Kidney (tissue), 14 donors: Measurements from ENCODE around the gene ALCAM. TPM values are rescaled to one million over a fixed set of nuclear protein-coding genes. Genes with fewer than 3 reads are reported as not detected.
A peak's percentile ranks its signal among the peaks of the same experiment; 100 is the strongest.

Experiments
- DNase-seq, 5 donors: peaks; one replicate each; pipeline ENCODE4 v3.0.0-alpha.2; 2013 to 2020
- FAIRE-seq: peaks from 2 replicates; lab custom pipeline; 2012; peaks lifted over from hg19 to GRCh38; lab: Jason Lieb, UNC
- H3K27ac ChIP-seq, 2 donors: one replicate each; pipeline ENCODE4 v1.7.0; 2013; ENCODE audit warnings: low read depth in 2 of 2, low read length in 2 of 2, inconsistent platforms in 1 of 2
- H3K27me3 ChIP-seq: one replicate; pipeline ENCODE4 v1.7.1; 2013; ENCODE audit warnings: low read length, inconsistent platforms; ENCODE audit not compliant: control insufficient read depth, insufficient read depth
- H3K36me3 ChIP-seq, 3 donors: one replicate each; pipeline versions ENCODE4 v1.7.0 to v1.7.1; 2013; ENCODE audit warnings: low read length in 3 of 3, control low read depth in 1 of 3, inconsistent platforms in 1 of 3; ENCODE audit not compliant: insufficient read depth in 3 of 3, control insufficient read depth in 2 of 3
- H3K4me1 ChIP-seq, 3 donors: one replicate each; pipeline versions ENCODE4 v1.7.0 to v1.7.1; 2013; ENCODE audit warnings: low read length in 3 of 3, inconsistent platforms in 1 of 3, low read depth in 1 of 3; ENCODE audit not compliant: control insufficient read depth in 2 of 3, insufficient read depth in 2 of 3
- H3K4me3 ChIP-seq, 3 donors: one replicate each; pipeline versions ENCODE4 v1.7.0 to v1.8.1; 2013; ENCODE audit warnings: low read length in 3 of 3, control low read depth in 1 of 3, inconsistent platforms in 1 of 3
- H3K9ac ChIP-seq, 3 donors: one replicate each; pipeline versions ENCODE4 v1.7.0 to v1.7.1; 2013; ENCODE audit warnings: low read length in 3 of 3, control low read depth in 1 of 3, inconsistent platforms in 1 of 3
- H3K9me3 ChIP-seq, 3 donors: one replicate each; pipeline versions ENCODE4 v1.7.0 to v1.7.1; 2013; ENCODE audit warnings: low read length in 3 of 3, control low read depth in 1 of 3, inconsistent platforms in 1 of 3; ENCODE audit not compliant: control insufficient read depth in 2 of 3, insufficient read depth in 1 of 3
- CTCF ChIP-seq: IDR thresholded peaks from 3 replicates; pipeline ENCODE4 v1.5.1; 2012; ENCODE audit warnings: mild to moderate bottlenecking, moderate library complexity, borderline replicate concordance; ENCODE audit not compliant: insufficient read depth; ENCODE audit errors: extremely low read depth
- intact Hi-C: fragments of 100-400 bp; cut with DNase I; formaldehyde crosslinking; loops from one replicate; pipeline ENCODE4 v1.11.1; 2022
- polyA plus RNA-seq: library from polyadenylated mRNA; stranded (reverse); fragments of 350-450 nt; fragmentation: Illumina TruSeq; extraction: RNeasy Lipid Tissue Mini Kit (QIAGEN cat#74804); gene quantifications from one replicate; pipeline ENCODE4 v1.2.3, GENCODE V29; 2014; ENCODE audit warnings: low read depth, low replicate concordance; ENCODE audit not compliant: insufficient read depth
- total RNA-seq: library from RNA; stranded (reverse); fragmentation: NEBNext Ultra II Directional; extraction: Animal tissue kit (Norgen Biotek cat#: 25700); gene quantifications from one replicate; pipeline ENCODE4 v1.2.1, GENCODE V29; 2021
- donor health status: control.
- donor health status: control.
- donor health status: control.
- donor health status: control.
- donor health status: control.
- donor health status: DM: yes; HTN: yes; CAD: no.
- donor health status: Normal renal cell carcinoma (clear cell type).

ALCAM gene
- total and polyA plus RNA-seq, 2 donors from 2014 or later: 15.1 to 36.4 TPM

- Histone ChIP-seq H3K36me3 (no peaks in the 10 kb centered on the region), H3K4me3 (no peak overlapping the region), H3K4me1 (no peaks in the 10 kb centered on the region), H3K9ac (no peak overlapping the region), H3K9me3 (no peaks in the 10 kb centered on the region), H3K27me3 (no peaks in the 10 kb centered on the region), H3K27ac (no peak overlapping the region)
- intact Hi-C loops: no loop called here
- DNase-seq: peak in 2 of 5 donors; percentile 15 to 37
- FAIRE-seq: no peak
- TF ChIP-seq CTCF: no peak
Measured at GRCh38 chr3:105611304-105612192, 244.8 kb downstream of the ALCAM start.

- no peak for DNase-seq
- TF ChIP-seq CTCF: no peak
Measured at GRCh38 chr3:105613120-105613519, 246.4 kb downstream of the ALCAM start.

GRCh38 chr3:105614288-105615030 is 247.8 kb downstream of the ALCAM start:
- Histone ChIP-seq H3K36me3 (no peaks in the 10 kb centered on the region), H3K27ac (no peak overlapping the region), H3K9ac (no peak overlapping the region), H3K27me3 (no peaks in the 10 kb centered on the region), H3K4me3 (no peak overlapping the region), H3K4me1 (no peaks in the 10 kb centered on the region), H3K9me3 (no peaks in the 10 kb centered on the region)
- intact Hi-C loops: no loop called here
- FAIRE-seq (no peak), DNase-seq (no peak)
- TF ChIP-seq CTCF: no peak

More at GRCh38 chr3:105613120-105613519, 246.4 kb downstream of the ALCAM start:
- Histone ChIP-seq H3K4me1 (no peaks in the 10 kb centered on the region), H3K27me3 (no peaks in the 10 kb centered on the region), H3K27ac (no peak overlapping the region), H3K9ac (no peak overlapping the region), H3K4me3 (no peak overlapping the region), H3K36me3 (no peaks in the 10 kb centered on the region), H3K9me3 (no peaks in the 10 kb centered on the region)
- intact Hi-C loops: no loop called here
- FAIRE-seq: no peak
